ENCODE results near the gene KLHL18.

DNA sequence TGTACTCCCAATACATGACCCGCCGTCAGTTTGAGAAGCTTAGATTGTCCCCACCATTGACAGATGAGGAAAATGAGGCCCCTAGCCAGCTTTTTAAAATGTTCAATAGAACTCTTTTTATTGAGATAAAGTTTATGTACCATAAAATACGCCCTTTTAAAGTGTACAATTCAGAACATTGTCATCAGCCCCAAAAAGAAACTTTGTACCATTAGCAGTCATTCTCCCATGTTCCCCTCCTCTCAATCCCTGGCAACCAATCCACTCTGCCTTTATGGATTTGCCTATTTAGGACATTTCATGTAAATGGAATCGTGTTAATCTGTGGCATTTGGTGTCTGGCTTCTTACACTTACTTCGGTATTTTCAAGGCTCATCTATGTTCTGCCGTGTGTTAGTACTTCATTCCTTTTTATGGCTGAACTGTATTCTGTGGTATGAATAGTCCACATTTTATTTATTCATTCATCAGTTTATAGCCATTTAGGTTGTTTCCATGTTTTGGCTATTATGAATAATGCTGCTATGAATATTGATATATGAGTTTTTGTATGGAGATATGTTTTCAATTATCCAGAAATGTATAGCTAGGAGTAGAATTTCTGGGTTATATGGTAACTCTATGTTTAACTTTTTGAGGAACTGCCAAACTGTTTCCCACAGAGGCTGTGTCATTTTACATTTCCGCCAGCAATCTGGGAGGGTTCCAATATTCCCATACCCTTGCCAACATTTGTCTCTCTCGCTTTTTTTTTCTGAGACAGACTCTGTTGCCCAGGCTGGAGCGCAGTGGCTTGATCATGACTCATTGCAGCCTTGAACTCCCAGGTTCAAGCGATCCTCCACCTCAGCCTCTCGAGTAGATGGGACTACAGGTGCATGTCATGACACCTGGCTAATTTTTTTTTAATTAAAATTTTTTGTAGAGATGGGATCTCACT is 82.7 kb downstream of the KLHL18 start:
- TF ChIP-seq, protein P1, sequence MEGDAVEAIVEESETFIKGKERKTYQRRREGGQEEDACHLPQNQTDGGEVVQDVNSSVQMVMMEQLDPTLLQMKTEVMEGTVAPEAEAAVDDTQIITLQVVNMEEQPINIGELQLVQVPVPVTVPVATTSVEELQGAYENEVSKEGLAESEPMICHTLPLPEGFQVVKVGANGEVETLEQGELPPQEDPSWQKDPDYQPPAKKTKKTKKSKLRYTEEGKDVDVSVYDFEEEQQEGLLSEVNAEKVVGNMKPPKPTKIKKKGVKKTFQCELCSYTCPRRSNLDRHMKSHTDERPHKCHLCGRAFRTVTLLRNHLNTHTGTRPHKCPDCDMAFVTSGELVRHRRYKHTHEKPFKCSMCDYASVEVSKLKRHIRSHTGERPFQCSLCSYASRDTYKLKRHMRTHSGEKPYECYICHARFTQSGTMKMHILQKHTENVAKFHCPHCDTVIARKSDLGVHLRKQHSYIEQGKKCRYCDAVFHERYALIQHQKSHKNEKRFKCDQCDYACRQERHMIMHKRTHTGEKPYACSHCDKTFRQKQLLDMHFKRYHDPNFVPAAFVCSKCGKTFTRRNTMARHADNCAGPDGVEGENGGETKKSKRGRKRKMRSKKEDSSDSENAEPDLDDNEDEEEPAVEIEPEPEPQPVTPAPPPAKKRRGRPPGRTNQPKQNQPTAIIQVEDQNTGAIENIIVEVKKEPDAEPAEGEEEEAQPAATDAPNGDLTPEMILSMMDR (conservative IDR thresholded peaks at IDR 0.05; ENCODE audit: low read length), result no peak
- no peak for TF ChIP-seq EZH2phosphoT487 (IDR thresholded peaks at IDR 0.05; ENCODE audit: borderline replicate concordance)
